ENCODE measurements around the gene MSI2. TPM values are rescaled to one million over a fixed set of nuclear protein-coding genes. Genes with fewer than 3 reads are reported as not detected.
"Not testable (repeated sequence)": the region's sequence is repeated elsewhere in the genome, so short reads cannot be mapped to it uniquely, and the experiment has no call there.

MSI2 gene
- total RNA-seq, 2 experiments from 2014 or later, result 59.6 to 61.7 TPM

DNA sequence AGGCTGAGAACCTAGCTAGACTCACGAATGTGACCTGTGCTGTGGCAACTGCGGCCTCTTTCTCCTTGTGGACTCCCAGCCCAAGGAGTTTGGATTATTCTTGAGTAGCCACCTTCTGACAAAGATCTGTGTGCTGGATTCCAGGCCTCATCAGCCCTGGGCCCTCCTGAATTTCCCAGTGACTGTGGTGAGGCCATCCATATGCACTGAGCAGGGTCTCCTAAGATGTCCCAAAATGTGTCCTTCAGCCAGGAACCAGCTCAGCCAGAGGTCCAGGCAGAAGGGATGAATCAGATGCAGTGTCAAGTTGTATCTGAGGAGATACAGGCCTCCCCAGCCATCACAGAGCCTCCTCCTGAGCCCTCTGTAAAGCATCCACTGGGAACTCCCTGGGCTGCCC lies 364.3 kb downstream of the MSI2 start:
- Mint-ChIP-seq H3K4me3 (no peak overlapping the region), H3K9me3 (no peaks in the 10 kb centered on the region), H3K27ac (no peak overlapping the region), H3K27me3 (no peaks in the 10 kb centered on the region), H3K36me3 (ENCODE audit: low read depth) (peaks cover 20% of the 10 kb centered on the region), H3K4me1 (ENCODE audit: low read depth) (peaks cover 28% of the 10 kb centered on the region)
- intact Hi-C loops (cut with micrococcal nuclease), result no loop called here
- CTCF ChIA-PET, result interaction anchor here (1.0 kb wide), 1 partner anchor 213 kb away, joined by 3 read pairs; no protein-coding TSS in a partner anchor
- TF ChIP-seq, protein P1, sequence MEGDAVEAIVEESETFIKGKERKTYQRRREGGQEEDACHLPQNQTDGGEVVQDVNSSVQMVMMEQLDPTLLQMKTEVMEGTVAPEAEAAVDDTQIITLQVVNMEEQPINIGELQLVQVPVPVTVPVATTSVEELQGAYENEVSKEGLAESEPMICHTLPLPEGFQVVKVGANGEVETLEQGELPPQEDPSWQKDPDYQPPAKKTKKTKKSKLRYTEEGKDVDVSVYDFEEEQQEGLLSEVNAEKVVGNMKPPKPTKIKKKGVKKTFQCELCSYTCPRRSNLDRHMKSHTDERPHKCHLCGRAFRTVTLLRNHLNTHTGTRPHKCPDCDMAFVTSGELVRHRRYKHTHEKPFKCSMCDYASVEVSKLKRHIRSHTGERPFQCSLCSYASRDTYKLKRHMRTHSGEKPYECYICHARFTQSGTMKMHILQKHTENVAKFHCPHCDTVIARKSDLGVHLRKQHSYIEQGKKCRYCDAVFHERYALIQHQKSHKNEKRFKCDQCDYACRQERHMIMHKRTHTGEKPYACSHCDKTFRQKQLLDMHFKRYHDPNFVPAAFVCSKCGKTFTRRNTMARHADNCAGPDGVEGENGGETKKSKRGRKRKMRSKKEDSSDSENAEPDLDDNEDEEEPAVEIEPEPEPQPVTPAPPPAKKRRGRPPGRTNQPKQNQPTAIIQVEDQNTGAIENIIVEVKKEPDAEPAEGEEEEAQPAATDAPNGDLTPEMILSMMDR (IDR thresholded peaks at IDR 0.05), result no peak
- no peak for ATAC-seq
- POLR2A ChIA-PET, result no interaction called here
- DNase-seq, result no peak

DNA sequence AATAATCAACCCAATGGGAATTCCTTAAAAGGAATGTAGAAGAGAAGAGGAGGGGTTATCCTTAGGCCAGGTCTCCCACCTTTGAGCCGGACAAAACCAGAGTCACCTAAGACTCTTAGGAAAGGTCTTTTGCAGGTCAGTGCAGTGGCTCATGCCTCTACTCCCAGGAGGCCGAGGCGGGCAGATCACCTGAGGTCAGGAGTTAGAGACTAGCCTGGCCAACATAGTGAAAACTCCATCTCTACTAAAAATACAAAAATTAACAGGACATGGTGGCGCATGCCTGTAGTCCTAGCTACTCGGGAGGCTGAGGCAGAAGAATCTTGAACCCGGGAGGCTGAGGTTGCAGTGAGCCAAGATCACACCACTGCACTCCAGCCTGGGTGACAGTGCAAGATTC lies 365.5 kb downstream of the MSI2 start:
- CTCF ChIA-PET, result interaction anchor here (0.8 to 1.5 kb wide), 3 partner anchors 24 to 212 kb away, joined by 3 read pairs; no protein-coding TSS in a partner anchor
- POLR2A ChIA-PET; intact Hi-C loops (cut with micrococcal nuclease); H3K27ac Mint-ChIP-seq; DNase-seq; H3K27me3 Mint-ChIP-seq; ATAC-seq; H3K4me3 Mint-ChIP-seq; H3K9me3 Mint-ChIP-seq: not testable (repeated sequence)
- peaks cover 26% of the 10 kb centered on the region for H3K4me1 Mint-ChIP-seq (ENCODE audit: low read depth)
- H3K36me3 Mint-ChIP-seq (ENCODE audit: low read depth), result peaks cover 13% of the 10 kb centered on the region

DNA sequence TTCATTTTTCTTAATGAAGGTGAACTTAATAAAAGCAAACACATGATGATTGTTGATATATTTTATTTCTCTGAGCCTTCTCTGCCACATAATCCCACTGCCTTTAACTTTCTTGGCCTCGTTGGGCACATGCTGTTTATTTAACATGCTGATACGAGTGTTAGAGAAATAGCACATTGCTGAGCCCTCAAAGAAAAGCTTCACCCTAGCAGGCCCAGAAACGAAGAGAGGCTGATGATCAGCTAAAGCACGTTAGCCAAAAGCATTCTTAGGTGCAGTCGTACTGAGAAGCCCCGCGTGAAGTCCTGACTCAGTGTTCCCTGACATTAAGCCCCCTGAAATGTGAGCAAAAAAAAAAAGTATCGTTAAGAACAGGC lies 366.0 kb downstream of the MSI2 start:
- intact Hi-C loops (cut with micrococcal nuclease), result no loop called here
- no peak for DNase-seq
- Mint-ChIP-seq H3K36me3 (ENCODE audit: low read depth) (peaks cover 8% of the 10 kb centered on the region), H3K27ac (no peak overlapping the region), H3K4me3 (no peak overlapping the region), H3K4me1 (ENCODE audit: low read depth) (peaks cover 26% of the 10 kb centered on the region), H3K27me3 (no peaks in the 10 kb centered on the region), H3K9me3 (no peaks in the 10 kb centered on the region)
- no peak for ATAC-seq
- ChIA-PET POLR2A (interaction anchor here (0.8 to 1.0 kb wide), 2 partner anchors 33 to 183 kb away, joined by 3 read pairs; no protein-coding TSS in a partner anchor), CTCF (interaction anchor here (0.8 to 1.5 kb wide), 3 partner anchors 21 to 208 kb away, joined by 3 to 4 read pairs (median 3); no protein-coding TSS in a partner anchor)
- TF ChIP-seq, protein P1 (IDR thresholded peaks at IDR 0.05), result no peak

DNA sequence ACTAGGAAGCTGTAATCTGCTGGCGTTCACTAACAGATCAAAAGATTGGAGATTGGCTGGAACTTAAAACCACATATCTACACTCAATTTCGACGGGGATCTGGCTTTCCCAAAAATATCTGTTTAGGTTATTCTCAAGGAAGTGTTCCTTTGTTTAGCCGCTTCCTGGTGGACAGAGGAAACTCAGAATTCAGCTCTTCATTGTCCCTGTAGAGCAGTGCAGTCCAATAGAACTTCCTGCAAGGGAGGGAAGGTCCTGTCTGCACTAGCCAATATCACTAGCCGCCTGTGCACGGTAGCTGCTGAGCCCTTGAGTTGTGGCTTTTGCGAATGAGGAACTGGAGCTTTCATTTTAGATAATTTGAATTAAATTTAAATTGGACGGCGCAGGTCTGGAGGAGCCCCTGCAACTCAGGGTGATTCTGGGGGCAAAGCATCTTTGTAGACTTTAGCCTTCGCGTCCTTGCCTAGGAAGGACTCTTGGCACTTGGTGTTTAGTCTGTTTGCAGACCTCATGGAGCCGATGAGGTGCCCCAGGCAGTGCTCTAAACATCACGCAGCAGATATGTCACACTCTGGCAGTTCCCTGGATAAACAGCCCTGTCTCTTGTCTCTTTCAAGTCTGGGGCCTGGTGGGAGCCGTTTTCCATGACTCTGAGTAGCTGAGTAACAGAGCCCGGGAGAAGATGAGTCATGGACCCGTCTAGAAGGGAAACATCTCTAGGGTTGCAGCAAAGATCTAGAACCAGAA lies 366.5 kb downstream of the MSI2 start:
- Mint-ChIP-seq H3K36me3 (ENCODE audit: low read depth) (peaks cover 10% of the 10 kb centered on the region), H3K9me3 (no peaks in the 10 kb centered on the region), H3K4me3 (no peak overlapping the region), H3K27ac (peak overlapping the region; percentile 25), H3K4me1 (ENCODE audit: low read depth) (peaks cover 26% of the 10 kb centered on the region), H3K27me3 (no peaks in the 10 kb centered on the region)
- DNase-seq (peak; percentile 42), ATAC-seq (peak; percentile 37)
- intact Hi-C loops (cut with micrococcal nuclease), result no loop called here
- POLR2A ChIA-PET, result interaction anchor here (0.8 to 1.0 kb wide), 2 partner anchors 33 to 183 kb away, joined by 3 read pairs; no protein-coding TSS in a partner anchor
- TF ChIP-seq, protein P1 (IDR thresholded peaks at IDR 0.05), result no peak
- CTCF ChIA-PET, result interaction anchor here (0.9 to 1.1 kb wide), 2 partner anchors 22 to 25 kb away, joined by 4 to 6 read pairs; no protein-coding TSS in a partner anchor

DNA sequence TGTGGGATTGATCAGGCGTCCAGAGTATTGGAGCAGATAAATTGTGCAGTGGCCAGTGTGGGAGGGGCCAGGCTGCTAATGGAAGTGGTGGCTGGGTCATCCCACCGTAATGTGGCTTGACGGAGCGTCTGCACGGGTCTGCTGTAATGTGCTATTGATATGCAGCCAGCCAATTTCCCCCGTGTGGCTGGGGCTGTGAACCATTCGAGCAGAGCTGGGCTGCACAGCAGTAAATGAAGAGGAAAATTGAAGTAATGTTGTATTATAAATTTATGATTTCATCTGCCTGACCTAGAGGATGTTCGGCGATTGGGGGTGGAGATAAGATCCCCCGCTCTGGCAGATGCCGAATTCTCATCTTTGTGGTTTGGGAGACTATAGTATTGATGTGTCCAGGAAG lies 367.3 kb downstream of the MSI2 start:
- DNase-seq, result no peak
- ChIA-PET CTCF (interaction anchor here (1.1 kb wide), 1 partner anchor 26 kb away, joined by 6 read pairs; no protein-coding TSS in a partner anchor), POLR2A (no interaction called here)
- no peaks in the 10 kb centered on the region for H3K9me3 Mint-ChIP-seq
- H3K36me3 Mint-ChIP-seq (ENCODE audit: low read depth), result peaks cover 13% of the 10 kb centered on the region
- ATAC-seq, result no peak
- H3K27me3 Mint-ChIP-seq, result no peaks in the 10 kb centered on the region
- TF ChIP-seq, protein P1 (IDR thresholded peaks at IDR 0.05), result no peak
- H3K4me3 Mint-ChIP-seq, result no peak overlapping the region
- intact Hi-C loops (cut with micrococcal nuclease), result no loop called here
- H3K27ac Mint-ChIP-seq, result peak overlapping the region; percentile 25
- peaks cover 26% of the 10 kb centered on the region for H3K4me1 Mint-ChIP-seq (ENCODE audit: low read depth)

Measured in activated CD8-positive, alpha-beta T cell treated with anti-CD3 and anti-CD28 coated beads for 36 hours (primary cell).